T-helper 1 cell treated with Interleukin-12 subunit alpha and Interleukin-12 subunit beta and Interleukin-4 antibody, amounts not matched to agents 30 μg/mL and 1 μg/mL, for 36 hours (primary cell): ENCODE measurements around the gene ABHD4.

Source experiments
- H3K27ac Mint-ChIP-seq: one replicate; pipeline ENCODE4 v1.8.0; 2021; ENCODE audit warnings: mild to moderate bottlenecking, mixed read lengths
- H3K27me3 Mint-ChIP-seq: one replicate; pipeline ENCODE4 v1.8.0; 2021; ENCODE audit warnings: low read depth, mixed read lengths
- H3K36me3 Mint-ChIP-seq: one replicate; pipeline ENCODE4 v1.8.0; 2021; ENCODE audit warnings: low read depth, mixed read lengths
- H3K4me1 Mint-ChIP-seq: one replicate; pipeline ENCODE4 v1.8.0; 2021; ENCODE audit warnings: low read depth, mixed read lengths
- H3K4me3 Mint-ChIP-seq: one replicate; pipeline ENCODE4 v1.8.0; 2021; ENCODE audit warnings: mild to moderate bottlenecking, moderate library complexity, mixed read lengths
- H3K9me3 Mint-ChIP-seq: one replicate; pipeline ENCODE4 v1.8.0; 2021; ENCODE audit warnings: mixed read lengths

Gene ABHD4

GRCh38 chr14:22646570-22647254 lies 48.6 kb downstream of the ABHD4 start:
- Mint-ChIP-seq H3K27me3 (no peaks in the 10 kb centered on the region), H3K9me3 (no peaks in the 10 kb centered on the region), H3K4me1 (peaks cover 4% of the 10 kb centered on the region), H3K36me3 (no peaks in the 10 kb centered on the region), H3K4me3 (no peak overlapping the region), H3K27ac (no peak overlapping the region)

DNA sequence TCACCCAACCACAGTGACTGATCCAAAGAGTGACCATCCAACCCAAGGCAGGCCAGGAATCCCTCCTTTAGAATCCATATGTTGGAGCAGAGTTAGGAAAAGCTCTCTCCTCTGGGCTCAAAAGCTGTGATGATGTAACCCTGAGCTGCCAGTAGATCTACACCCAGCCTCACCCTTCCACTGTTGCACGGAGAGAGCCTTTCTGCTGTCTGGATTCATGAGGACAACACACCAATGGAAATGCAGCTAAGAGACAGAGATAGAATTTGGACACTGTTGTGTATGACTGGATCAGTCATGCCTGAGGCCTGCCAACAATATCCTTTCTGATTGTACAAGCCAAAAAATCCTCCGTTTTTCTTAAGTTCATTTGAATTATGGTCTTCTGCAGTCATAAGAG lies 50.4 kb downstream of the ABHD4 start:
- Mint-ChIP-seq H3K36me3 (no peaks in the 10 kb centered on the region), H3K4me1 (peaks cover 4% of the 10 kb centered on the region), H3K4me3 (no peak overlapping the region), H3K27me3 (no peaks in the 10 kb centered on the region), H3K9me3 (no peaks in the 10 kb centered on the region), H3K27ac (no peak overlapping the region)

DNA sequence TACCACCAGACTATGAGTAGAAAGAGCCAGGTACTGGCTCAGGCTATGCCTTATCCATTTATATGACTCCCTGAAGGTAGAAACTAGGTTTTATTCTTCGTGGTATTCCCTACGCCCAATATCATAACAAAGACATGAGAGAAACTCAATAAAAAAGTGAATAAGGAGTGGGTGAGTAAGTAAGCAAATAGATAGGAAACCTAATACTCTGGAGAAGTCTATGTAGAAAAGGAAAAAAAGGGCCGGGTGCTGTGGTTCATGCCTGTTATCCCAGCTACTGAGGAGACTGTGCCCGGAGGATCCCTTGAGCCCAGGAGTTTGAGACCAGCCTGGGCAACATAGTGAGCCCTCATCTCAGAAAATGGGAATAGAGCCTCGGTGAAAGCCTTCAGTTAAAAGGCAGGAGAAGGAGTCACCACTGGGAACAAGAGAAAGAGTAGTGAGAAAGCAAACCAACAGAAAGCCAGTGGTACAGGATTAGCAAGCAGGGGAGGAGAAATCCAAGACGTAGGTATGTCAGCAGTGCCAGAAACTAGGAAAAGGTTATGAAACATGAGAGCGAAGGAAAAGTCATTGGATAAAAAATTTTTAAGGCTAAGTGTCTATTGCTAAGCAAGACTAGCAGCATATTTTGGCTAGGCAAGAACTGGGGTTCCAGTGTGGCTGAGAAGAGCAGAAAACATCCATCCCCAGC lies 52.1 kb downstream of the ABHD4 start:
- H3K4me1 Mint-ChIP-seq = no peaks in the 10 kb centered on the region
- no peak overlapping the region for H3K27ac Mint-ChIP-seq
- H3K36me3 Mint-ChIP-seq = no peaks in the 10 kb centered on the region
- no peak overlapping the region for H3K4me3 Mint-ChIP-seq
- H3K27me3 Mint-ChIP-seq = no peaks in the 10 kb centered on the region
- no peaks in the 10 kb centered on the region for H3K9me3 Mint-ChIP-seq

DNA sequence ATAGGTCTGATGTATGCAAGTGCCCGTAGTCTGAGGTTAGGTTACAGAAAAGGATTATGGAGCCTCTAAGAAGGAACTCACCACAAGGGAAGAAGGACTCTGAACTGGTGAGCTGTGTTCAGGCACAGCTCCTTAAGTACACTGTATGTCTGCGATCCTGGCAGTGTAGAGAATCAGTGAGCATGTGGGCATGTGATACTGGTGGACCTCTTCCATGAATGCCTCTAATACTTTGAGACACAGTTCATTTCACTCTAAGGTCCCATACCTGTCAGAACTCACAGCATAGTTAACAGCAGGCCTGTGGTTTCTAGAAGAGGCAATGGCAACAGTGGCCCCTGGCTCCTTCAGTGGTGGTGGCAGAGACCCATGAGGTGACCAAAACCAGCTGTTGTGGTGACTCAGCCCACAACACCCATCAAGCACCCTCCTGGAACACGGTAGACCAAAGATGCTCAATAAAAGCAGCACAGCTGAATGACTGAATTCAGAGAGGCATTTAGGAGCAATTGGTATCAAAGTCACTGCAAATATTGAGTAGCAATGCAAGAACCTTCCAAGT lies 52.9 kb downstream of the ABHD4 start:
- no peak overlapping the region for H3K4me3 Mint-ChIP-seq
- H3K27ac Mint-ChIP-seq = no peak overlapping the region
- no peaks in the 10 kb centered on the region for H3K36me3 Mint-ChIP-seq
- no peaks in the 10 kb centered on the region for H3K27me3 Mint-ChIP-seq
- H3K4me1 Mint-ChIP-seq = no peaks in the 10 kb centered on the region
- no peaks in the 10 kb centered on the region for H3K9me3 Mint-ChIP-seq

GRCh38 chr14:22651586-22651985 lies 53.5 kb downstream of the ABHD4 start:
- H3K4me1 Mint-ChIP-seq = no peaks in the 10 kb centered on the region
- H3K27me3 Mint-ChIP-seq = no peaks in the 10 kb centered on the region
- H3K9me3 Mint-ChIP-seq = no peaks in the 10 kb centered on the region
- no peak overlapping the region for H3K4me3 Mint-ChIP-seq
- no peaks in the 10 kb centered on the region for H3K36me3 Mint-ChIP-seq
- no peak overlapping the region for H3K27ac Mint-ChIP-seq

DNA sequence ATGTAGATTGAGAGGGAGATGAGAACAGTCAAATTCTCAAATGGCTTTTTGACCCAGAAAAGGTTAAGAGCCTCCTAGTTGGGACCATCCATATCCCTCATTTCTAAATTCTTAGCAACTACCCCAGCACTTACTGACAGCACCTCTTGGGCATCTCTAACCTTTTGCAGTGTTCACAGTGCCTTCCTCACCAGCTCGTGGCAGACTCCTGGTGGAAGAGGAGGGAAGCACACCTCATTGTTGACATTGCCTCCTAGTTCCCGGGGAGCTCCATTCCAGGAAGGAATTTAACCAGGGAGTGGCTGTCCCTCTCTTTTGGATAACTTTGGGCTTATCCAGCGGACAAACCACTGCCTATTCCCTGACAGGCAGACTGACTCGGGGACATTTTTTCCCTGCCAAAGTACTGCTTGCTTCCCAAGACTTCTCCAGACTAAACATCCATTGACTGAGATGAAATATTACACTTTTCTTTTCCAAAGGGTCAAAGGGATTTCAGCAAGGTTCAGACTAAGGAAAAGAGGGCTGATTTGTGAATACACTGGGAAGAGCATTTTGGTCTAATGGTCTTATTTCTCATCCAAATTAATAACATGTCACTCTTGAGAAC lies 55.0 kb downstream of the ABHD4 start:
- Mint-ChIP-seq H3K4me1 (no peaks in the 10 kb centered on the region), H3K4me3 (no peak overlapping the region), H3K36me3 (no peaks in the 10 kb centered on the region), H3K27ac (no peak overlapping the region), H3K9me3 (no peaks in the 10 kb centered on the region), H3K27me3 (no peaks in the 10 kb centered on the region)

- H3K27me3 Mint-ChIP-seq = peaks cover 2% of the 10 kb centered on the region
- no peak overlapping the region for H3K4me3 Mint-ChIP-seq
- no peak overlapping the region for H3K27ac Mint-ChIP-seq
- H3K36me3 Mint-ChIP-seq = no peaks in the 10 kb centered on the region
- no peaks in the 10 kb centered on the region for H3K4me1 Mint-ChIP-seq
- H3K9me3 Mint-ChIP-seq = no peaks in the 10 kb centered on the region
Measured at GRCh38 chr14:22656226-22656625, 58.1 kb downstream of the ABHD4 start.

GRCh38 chr14:22656945-22657731 lies 59.0 kb downstream of the ABHD4 start:
- no peaks in the 10 kb centered on the region for H3K4me1 Mint-ChIP-seq
- H3K27ac Mint-ChIP-seq = no peak overlapping the region
- H3K4me3 Mint-ChIP-seq = no peak overlapping the region
- no peaks in the 10 kb centered on the region for H3K9me3 Mint-ChIP-seq
- H3K27me3 Mint-ChIP-seq = peaks cover 4% of the 10 kb centered on the region
- no peaks in the 10 kb centered on the region for H3K36me3 Mint-ChIP-seq

DNA sequence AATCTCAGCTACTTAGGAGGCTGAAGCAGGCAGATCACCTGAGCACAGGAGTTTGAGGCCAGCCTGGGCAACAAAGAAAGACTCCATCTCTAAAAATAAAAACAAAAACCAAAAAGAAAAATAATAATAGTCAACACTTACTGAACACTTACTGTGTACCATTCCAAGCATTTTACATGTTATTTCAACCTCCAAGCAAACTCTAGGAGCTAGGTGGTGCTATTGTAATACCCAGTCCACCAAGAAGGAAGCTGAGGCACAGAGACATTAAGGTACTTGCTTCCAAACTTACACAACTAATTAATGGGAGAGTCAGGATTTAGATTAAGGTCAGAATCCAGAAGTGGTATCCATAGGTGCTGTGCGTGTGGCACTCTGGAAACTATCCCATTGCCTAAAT lies 59.8 kb downstream of the ABHD4 start:
- Mint-ChIP-seq H3K36me3 (no peaks in the 10 kb centered on the region), H3K27ac (no peak overlapping the region), H3K27me3 (peaks cover 4% of the 10 kb centered on the region), H3K9me3 (no peaks in the 10 kb centered on the region), H3K4me1 (no peaks in the 10 kb centered on the region), H3K4me3 (no peak overlapping the region)

GRCh38 chr14:22658946-22659345 lies 60.8 kb downstream of the ABHD4 start:
- Mint-ChIP-seq H3K27me3 (peaks cover 5% of the 10 kb centered on the region), H3K9me3 (no peaks in the 10 kb centered on the region), H3K4me3 (no peak overlapping the region), H3K27ac (no peak overlapping the region), H3K36me3 (no peaks in the 10 kb centered on the region), H3K4me1 (peaks cover under 1% of the 10 kb centered on the region)

DNA sequence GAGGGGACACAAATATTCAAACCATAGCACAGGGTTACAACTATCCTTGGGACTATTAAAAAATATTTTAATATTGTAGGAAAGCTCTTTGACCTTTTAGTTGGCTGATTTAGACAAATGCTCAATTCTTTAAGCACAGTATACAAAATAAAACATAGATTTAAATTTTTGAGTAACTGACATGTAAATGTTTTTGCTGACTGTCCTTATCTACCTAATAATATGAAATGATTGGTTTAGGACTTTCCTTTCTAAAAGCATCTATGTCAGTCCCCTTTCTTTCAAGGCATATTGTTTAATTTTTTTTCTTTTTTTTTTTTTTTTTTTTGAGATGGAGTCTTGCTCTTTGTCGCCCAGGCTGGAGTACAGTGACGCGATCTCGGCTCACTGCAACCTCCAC lies 62.6 kb downstream of the ABHD4 start:
- H3K27ac Mint-ChIP-seq = no peak overlapping the region
- peaks cover 9% of the 10 kb centered on the region for H3K27me3 Mint-ChIP-seq
- no peaks in the 10 kb centered on the region for H3K9me3 Mint-ChIP-seq

More for the DNA sequence above, 62.6 kb downstream of the ABHD4 start:
- no peak overlapping the region for H3K4me3 Mint-ChIP-seq
- peaks cover 3% of the 10 kb centered on the region for H3K4me1 Mint-ChIP-seq
- no peaks in the 10 kb centered on the region for H3K36me3 Mint-ChIP-seq
